Measurements from ENCODE around the gene SEC16A. TPM values are rescaled to one million over a fixed set of nuclear protein-coding genes. Genes with fewer than 3 reads are reported as not detected.
A peak's percentile ranks its signal among the peaks of the same experiment; 100 is the strongest.

Gene SEC16A
- total RNA-seq, 1 donor = 38.4 TPM

GRCh38 chr9:136436055-136436634 is 46.7 kb downstream of the SEC16A start:
- Histone ChIP-seq H3K36me3 (ENCODE audit: insufficient read depth, low read length) (peaks cover 18% of the 10 kb centered on the region), H3K27me3 (ENCODE audit: insufficient read depth, low read length) (no peaks in the 10 kb centered on the region), H4K20me1 (ENCODE audit: insufficient read depth, low read length) (peaks cover 52% of the 10 kb centered on the region), H3K27ac (ENCODE audit: low read depth, low read length) (no peak overlapping the region), H3K4me3 (ENCODE audit: insufficient read depth, low read length) (no peak overlapping the region), H3K79me2 (ENCODE audit: insufficient read depth, low read length) (peaks cover 59% of the 10 kb centered on the region), H3K9me3 (ENCODE audit: low read depth, low read length) (no peaks in the 10 kb centered on the region), H3K4me2 (ENCODE audit: insufficient read depth, low read length) (no peak overlapping the region), H2AFZ (ENCODE audit: low read length) (no peak overlapping the region), H3K4me1 (ENCODE audit: insufficient read depth, low read length) (peaks cover 21% of the 10 kb centered on the region)
- TF ChIP-seq, protein P1, sequence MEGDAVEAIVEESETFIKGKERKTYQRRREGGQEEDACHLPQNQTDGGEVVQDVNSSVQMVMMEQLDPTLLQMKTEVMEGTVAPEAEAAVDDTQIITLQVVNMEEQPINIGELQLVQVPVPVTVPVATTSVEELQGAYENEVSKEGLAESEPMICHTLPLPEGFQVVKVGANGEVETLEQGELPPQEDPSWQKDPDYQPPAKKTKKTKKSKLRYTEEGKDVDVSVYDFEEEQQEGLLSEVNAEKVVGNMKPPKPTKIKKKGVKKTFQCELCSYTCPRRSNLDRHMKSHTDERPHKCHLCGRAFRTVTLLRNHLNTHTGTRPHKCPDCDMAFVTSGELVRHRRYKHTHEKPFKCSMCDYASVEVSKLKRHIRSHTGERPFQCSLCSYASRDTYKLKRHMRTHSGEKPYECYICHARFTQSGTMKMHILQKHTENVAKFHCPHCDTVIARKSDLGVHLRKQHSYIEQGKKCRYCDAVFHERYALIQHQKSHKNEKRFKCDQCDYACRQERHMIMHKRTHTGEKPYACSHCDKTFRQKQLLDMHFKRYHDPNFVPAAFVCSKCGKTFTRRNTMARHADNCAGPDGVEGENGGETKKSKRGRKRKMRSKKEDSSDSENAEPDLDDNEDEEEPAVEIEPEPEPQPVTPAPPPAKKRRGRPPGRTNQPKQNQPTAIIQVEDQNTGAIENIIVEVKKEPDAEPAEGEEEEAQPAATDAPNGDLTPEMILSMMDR (IDR thresholded peaks at IDR 0.05; ENCODE audit: extremely low read depth, low read depth, low read length) = no peak
- DNase-seq (ENCODE audit: insufficient read length, low spot score, missing footprints) = no peak

- Histone ChIP-seq H3K79me2 (ENCODE audit: insufficient read depth, low read length) (peaks cover 59% of the 10 kb centered on the region), H3K4me2 (ENCODE audit: insufficient read depth, low read length) (no peak overlapping the region), H3K36me3 (ENCODE audit: insufficient read depth, low read length) (peaks cover 5% of the 10 kb centered on the region), H3K27me3 (ENCODE audit: insufficient read depth, low read length) (no peaks in the 10 kb centered on the region), H2AFZ (ENCODE audit: low read length) (no peak overlapping the region), H3K27ac (ENCODE audit: low read depth, low read length) (no peak overlapping the region), H4K20me1 (ENCODE audit: insufficient read depth, low read length) (peaks cover 38% of the 10 kb centered on the region), H3K4me1 (ENCODE audit: insufficient read depth, low read length) (peaks cover 16% of the 10 kb centered on the region), H3K4me3 (ENCODE audit: insufficient read depth, low read length) (no peak overlapping the region), H3K9me3 (ENCODE audit: low read depth, low read length) (no peaks in the 10 kb centered on the region)
- DNase-seq (ENCODE audit: insufficient read length, low spot score, missing footprints) = no peak
- TF ChIP-seq, protein P1 (IDR thresholded peaks at IDR 0.05; ENCODE audit: extremely low read depth, low read depth, low read length) = no peak
These were observed 48.2 kb downstream of the SEC16A start for GRCh38 chr9:136434580-136435169.

DNA sequence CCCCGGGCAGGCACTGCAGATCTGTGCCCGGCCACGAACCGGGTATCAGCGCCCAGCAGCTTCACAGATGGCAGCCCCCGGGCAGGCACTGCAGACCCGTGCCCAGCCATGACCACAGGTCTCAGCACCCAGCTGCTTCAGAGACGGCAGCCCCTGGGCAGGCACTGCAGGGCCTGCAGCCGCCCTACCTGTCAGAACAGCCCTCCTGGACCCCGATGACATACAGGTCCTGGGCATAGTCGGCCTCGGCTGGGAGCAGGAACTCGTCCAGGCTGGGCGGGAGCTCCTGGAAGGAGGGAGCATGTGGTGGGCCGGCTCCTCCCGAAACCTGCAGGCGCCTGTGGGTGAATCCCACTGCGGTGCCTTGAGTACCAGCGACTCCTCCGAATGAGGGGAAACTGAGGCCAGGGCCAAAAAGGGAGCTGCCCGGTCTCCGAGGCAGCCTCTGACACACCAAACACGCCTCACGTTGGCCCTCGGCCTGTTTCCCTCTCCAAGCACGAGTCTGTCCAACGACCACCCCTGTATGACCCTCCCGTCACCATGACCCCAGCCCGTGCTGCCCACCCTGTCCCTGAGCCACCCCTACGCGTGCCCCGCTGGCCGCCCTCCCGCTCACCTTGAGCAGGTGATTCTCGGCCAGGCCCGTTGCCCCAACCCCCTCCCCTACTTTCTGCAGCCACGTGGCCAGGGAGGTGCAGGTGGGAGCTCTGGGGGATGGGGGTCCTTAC is 48.8 kb downstream of the SEC16A start:
- TF ChIP-seq, protein P1 (IDR thresholded peaks at IDR 0.05; ENCODE audit: extremely low read depth, low read depth, low read length) = no peak
- Histone ChIP-seq H3K27me3 (ENCODE audit: insufficient read depth, low read length) (no peaks in the 10 kb centered on the region), H3K4me3 (ENCODE audit: insufficient read depth, low read length) (no peak overlapping the region), H3K27ac (ENCODE audit: low read depth, low read length) (no peak overlapping the region), H3K4me2 (ENCODE audit: insufficient read depth, low read length) (no peak overlapping the region), H3K4me1 (ENCODE audit: insufficient read depth, low read length) (peaks cover 16% of the 10 kb centered on the region), H2AFZ (ENCODE audit: low read length) (no peak overlapping the region), H4K20me1 (ENCODE audit: insufficient read depth, low read length) (peaks cover 38% of the 10 kb centered on the region), H3K36me3 (ENCODE audit: insufficient read depth, low read length) (peaks cover 8% of the 10 kb centered on the region), H3K9me3 (ENCODE audit: low read depth, low read length) (no peaks in the 10 kb centered on the region), H3K79me2 (ENCODE audit: insufficient read depth, low read length) (peaks cover 53% of the 10 kb centered on the region)
- peak; percentile 88 for DNase-seq (ENCODE audit: insufficient read length, low spot score, missing footprints)

Data from osteoblast (primary cell).